ENCODE data around the gene ASB13.

GRCh38 chr10:5608608-5609220 is 57.7 kb downstream of the ASB13 start:
- TF ChIP-seq CTCF (IDR thresholded peaks at IDR 0.05) (no peak), EP300 (IDR thresholded peaks at IDR 0.05) (no peak), POLR2AphosphoS5 (IDR thresholded peaks at IDR 0.05) (no peak), POLR2A (IDR thresholded peaks at IDR 0.05) (no peak)
